HG03095 (cell line): ENCODE data around the gene CLDN25.
"Not testable (repeated sequence)": the region's sequence is repeated elsewhere in the genome, so short reads cannot be mapped to it uniquely, and the experiment has no call there.

Experiments
- ATAC-seq: cut with Tn5 transposase; IDR thresholded peaks from one replicate; pipeline ENCODE4 v1.9.1; 2021; ENCODE audit warnings: moderate library complexity; ENCODE audit not compliant: unreplicated experiment

CLDN25 gene

GRCh38 chr11:113779496-113779895, at the start of gene CLDN25:
Gene CLDN25, plus strand, starts transcription at chr11:113779796. Its CDS starts 0 bp downstream, at chr11:113779796.
- no peak for ATAC-seq

GRCh38 chr11:113730887-113731726, 48.5 kb upstream of the CLDN25 start:
- ATAC-seq, result no peak

- no peak for ATAC-seq
These were observed 47.5 kb upstream of the CLDN25 start for GRCh38 chr11:113732092-113732491.

- ATAC-seq, result no peak
These were observed 43.3 kb upstream of the CLDN25 start for GRCh38 chr11:113736323-113736722.

GRCh38 chr11:113752932-113753331, 26.7 kb upstream of the CLDN25 start:
- no peak for ATAC-seq

GRCh38 chr11:113760241-113760640, 19.4 kb upstream of the CLDN25 start:
- ATAC-seq, result no peak

- not testable (repeated sequence) for ATAC-seq
These were observed 16.6 kb upstream of the CLDN25 start for GRCh38 chr11:113763040-113763439.

- no peak for ATAC-seq
These were observed 14.9 kb upstream of the CLDN25 start for GRCh38 chr11:113764527-113765219.

- no peak for ATAC-seq
These were observed 7.6 kb upstream of the CLDN25 start for GRCh38 chr11:113771964-113772363.

- peak; percentile 9 for ATAC-seq
These were observed 6.5 kb upstream of the CLDN25 start for GRCh38 chr11:113773092-113773415.

GRCh38 chr11:113773416-113774173, 6.0 kb upstream of the CLDN25 start, which contains the start of gene ZW10:
Gene ZW10, minus strand, starts transcription at chr11:113773692. Its CDS starts 26 bp downstream, at chr11:113773666.
- ATAC-seq, result peak; percentile 96

GRCh38 chr11:113774174-113774503, 5.5 kb upstream of the CLDN25 start:
- no peak for ATAC-seq

GRCh38 chr11:113778111-113778910, 1.3 kb upstream of the CLDN25 start:
- ATAC-seq, result no peak

- no peak for ATAC-seq
These were observed 2.1 kb downstream of the CLDN25 start for GRCh38 chr11:113781682-113782081.

GRCh38 chr11:113782134-113782533, 2.5 kb downstream of the CLDN25 start:
- no peak for ATAC-seq

GRCh38 chr11:113789016-113789415, 9.4 kb downstream of the CLDN25 start:
- ATAC-seq, result not testable (repeated sequence)

- no peak for ATAC-seq
These were observed 10.2 kb downstream of the CLDN25 start for GRCh38 chr11:113789675-113790320.

- ATAC-seq, result no peak
These were observed 17.2 kb downstream of the CLDN25 start for GRCh38 chr11:113796663-113797259.

GRCh38 chr11:113802621-113803020, 23.0 kb downstream of the CLDN25 start:
- no peak for ATAC-seq

- ATAC-seq, result no peak
These were observed 26.0 kb downstream of the CLDN25 start for GRCh38 chr11:113805640-113806039.
